Neural cell (in vitro differentiated cells): ENCODE measurements around the gene RHOT2. TPM values are rescaled to one million over a fixed set of nuclear protein-coding genes. Genes with fewer than 3 reads are reported as not detected.

Source experiments
- H2AFZ ChIP-seq: fragments of 200-600, 300-800 bp; sonication (generic), shearing (Covaris generic); 2 replicates; pipeline ENCODE4 v1.6.0; 2014; ENCODE audit warnings: low read depth, mild to moderate bottlenecking, antibody characterized with exemption, low read length, moderate library complexity
- H3F3A ChIP-seq: fragments of 200-600 bp; shearing (Covaris generic); 2 replicates; pipeline ENCODE4 v1.6.1; 2016; ENCODE audit warnings: mild to moderate bottlenecking, moderate library complexity, mixed read lengths, antibody characterized with exemption, low read length; ENCODE audit not compliant: insufficient read depth, poor library complexity, severe bottlenecking
- H3K27ac ChIP-seq: fragments of 200-600, 300-800 bp; sonication (generic), shearing (Covaris generic); 2 replicates; pipeline ENCODE4 v1.5.1; 2014; ENCODE audit warnings: mild to moderate bottlenecking, low read length, moderate library complexity
- H3K27me3 ChIP-seq: fragments of 300-800, 200-600 bp; sonication (generic), shearing (Covaris generic); 2 replicates; pipeline ENCODE4 v1.6.0; 2014; ENCODE audit warnings: mild to moderate bottlenecking, low read depth, low read length, moderate library complexity; ENCODE audit not compliant: insufficient read depth
- H3K36me3 ChIP-seq: fragments of 300-800, 200-600 bp; sonication (generic), shearing (Covaris generic); 2 replicates; pipeline ENCODE4 v1.5.1; 2014; ENCODE audit warnings: mild to moderate bottlenecking, antibody characterized with exemption, low read length, moderate library complexity; ENCODE audit not compliant: insufficient read depth
- H3K4me2 ChIP-seq: fragments of 300-800, 200-600 bp; sonication (generic), shearing (Covaris generic); 2 replicates; pipeline ENCODE4 v1.6.0; 2014; ENCODE audit warnings: mild to moderate bottlenecking, low read length
- H3K4me3 ChIP-seq: fragments of 300-800, 200-600 bp; sonication (generic), shearing (Covaris generic); 2 replicates; pipeline ENCODE4 v1.5.1; 2014; ENCODE audit warnings: mild to moderate bottlenecking, low read length, moderate library complexity
- H3K79me2 ChIP-seq: fragments of 200-600 bp; shearing (Covaris generic); replicated peaks from 2 replicates; pipeline ENCODE4 v1.6.0; 2014; ENCODE audit warnings: mild to moderate bottlenecking, low read length, moderate library complexity; ENCODE audit not compliant: insufficient read depth
- H3K9ac ChIP-seq: fragments of 300-800, 200-600 bp; sonication (generic), shearing (Covaris generic); 2 replicates; pipeline ENCODE4 v1.6.1; 2016; ENCODE audit warnings: mild to moderate bottlenecking, low read length, mixed read lengths
- H3K9me2 ChIP-seq: fragments of 200-600 bp; shearing (Covaris generic); 2 replicates; pipeline ENCODE4 v1.6.1; 2016; ENCODE audit warnings: mild to moderate bottlenecking, low read length, mixed read lengths; ENCODE audit not compliant: insufficient read depth
- H3K9me3 ChIP-seq: fragments of 200-600, 300-800 bp; sonication (generic), shearing (Covaris generic); 2 replicates; pipeline ENCODE4 v1.6.1; 2016; ENCODE audit warnings: mild to moderate bottlenecking, mixed run types, low read length, moderate library complexity, mixed read lengths
- H4K20me1 ChIP-seq: fragments of 200-600 bp; shearing (Covaris generic); 2 replicates; pipeline ENCODE4 v1.6.1; 2016; ENCODE audit warnings: mild to moderate bottlenecking, mixed run types; ENCODE audit not compliant: insufficient read depth
- CTCF ChIP-seq: fragments of 450-650 bp; IDR thresholded peaks from 2 replicates; pipeline ENCODE4 v1.5.1; 2014; ENCODE audit warnings: antibody characterized with exemption, mild to moderate bottlenecking, moderate library complexity; ENCODE audit not compliant: poor library complexity, severe bottlenecking
- EP300 ChIP-seq: fragments of 450-650 bp; conservative IDR thresholded peaks from 2 replicates; pipeline ENCODE4 v1.6.1; 2014; ENCODE audit warnings: antibody characterized with exemption, mild to moderate bottlenecking, moderate library complexity; ENCODE audit not compliant: poor library complexity, severe bottlenecking
- EZH2 ChIP-seq: fragments of 200-600, 300-800 bp; shearing (Covaris generic), sonication (generic); IDR thresholded peaks from 2 replicates; pipeline ENCODE4 v1.6.1; 2014; ENCODE audit warnings: antibody characterized with exemption, low read length, borderline replicate concordance, mild to moderate bottlenecking; ENCODE audit not compliant: insufficient read depth, poor library complexity, severe bottlenecking
- MXI1 ChIP-seq: fragments of 450-650 bp; conservative IDR thresholded peaks from 2 replicates; pipeline ENCODE4 v1.6.1; 2014; ENCODE audit warnings: antibody characterized with exemption, mild to moderate bottlenecking; ENCODE audit not compliant: poor library complexity, severe bottlenecking
- POLR2AphosphoS5 ChIP-seq: IDR thresholded peaks from 2 replicates; pipeline ENCODE4 v1.6.1; 2012
- RAD21 ChIP-seq: fragments of 450-650 bp; conservative IDR thresholded peaks from 2 replicates; pipeline ENCODE4 v1.6.1; 2014; ENCODE audit warnings: antibody characterized with exemption, mild to moderate bottlenecking, moderate library complexity
- SMC3 ChIP-seq: fragments of 450-650 bp; conservative IDR thresholded peaks from 2 replicates; pipeline ENCODE4 v1.6.1; 2014; ENCODE audit warnings: antibody characterized with exemption, mild to moderate bottlenecking, moderate library complexity; ENCODE audit not compliant: poor library complexity
- TAF1 ChIP-seq: IDR thresholded peaks from 2 replicates; pipeline ENCODE4 v1.6.1; 2012; ENCODE audit warnings: low read depth
- polyA plus RNA-seq: library from polyadenylated mRNA; depleted of rRNA; stranded (reverse); fragments of >200 nt; gene quantifications from 2 replicates; pipeline ENCODE4 v1.2.3, GENCODE V29; 2014
- TF ChIP-seq, protein P1 (sequence below): IDR thresholded peaks from 2 replicates; pipeline ENCODE4 v1.6.1; 2012; ENCODE audit warnings: borderline replicate concordance

Gene RHOT2
- polyA plus RNA-seq, 1 donor from 2014 or later = 132 TPM

DNA sequence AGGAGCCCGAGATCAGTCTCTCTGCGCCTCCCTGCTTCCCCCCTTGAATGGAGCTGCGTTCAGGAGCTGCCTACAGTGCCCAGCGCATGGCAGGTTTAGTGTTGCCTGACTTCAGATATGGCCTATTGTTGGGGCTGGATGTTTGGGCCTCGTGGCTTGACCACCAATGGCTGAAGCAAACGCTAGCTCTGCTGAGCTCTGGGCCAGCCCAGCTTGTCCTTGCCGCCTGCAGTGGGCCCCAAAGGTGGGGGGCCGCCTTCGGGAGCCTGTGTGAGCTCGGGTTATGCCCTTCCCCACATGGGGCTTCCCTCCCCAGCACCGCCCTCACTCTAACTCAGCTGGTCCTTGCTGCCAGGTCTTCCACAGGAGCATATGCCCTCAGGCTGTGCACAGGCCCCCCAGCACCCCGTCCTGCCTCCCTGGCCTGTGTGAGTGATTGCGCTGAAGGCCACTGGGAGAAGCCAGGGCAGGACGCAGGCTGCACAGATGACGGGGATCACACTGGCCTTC is 29.8 kb upstream of the RHOT2 start:
- Histone ChIP-seq H2AFZ (no peak overlapping the region), H3K9ac (no peak overlapping the region), H3K9me3 (no peaks in the 10 kb centered on the region), H3K4me2 (no peak overlapping the region), H3K9me2 (no peaks in the 10 kb centered on the region), H3K36me3 (no peaks in the 10 kb centered on the region), H4K20me1 (no peaks in the 10 kb centered on the region), H3K4me3 (no peak overlapping the region), H3K79me2 (no peaks in the 10 kb centered on the region), H3K27ac (no peak overlapping the region), H3F3A (no peaks in the 10 kb centered on the region), H3K27me3 (no peaks in the 10 kb centered on the region)
- no peak for TF ChIP-seq POLR2AphosphoS5
- no peak for TF ChIP-seq MXI1
- no peak for TF ChIP-seq RAD21
- TF ChIP-seq, protein P1, sequence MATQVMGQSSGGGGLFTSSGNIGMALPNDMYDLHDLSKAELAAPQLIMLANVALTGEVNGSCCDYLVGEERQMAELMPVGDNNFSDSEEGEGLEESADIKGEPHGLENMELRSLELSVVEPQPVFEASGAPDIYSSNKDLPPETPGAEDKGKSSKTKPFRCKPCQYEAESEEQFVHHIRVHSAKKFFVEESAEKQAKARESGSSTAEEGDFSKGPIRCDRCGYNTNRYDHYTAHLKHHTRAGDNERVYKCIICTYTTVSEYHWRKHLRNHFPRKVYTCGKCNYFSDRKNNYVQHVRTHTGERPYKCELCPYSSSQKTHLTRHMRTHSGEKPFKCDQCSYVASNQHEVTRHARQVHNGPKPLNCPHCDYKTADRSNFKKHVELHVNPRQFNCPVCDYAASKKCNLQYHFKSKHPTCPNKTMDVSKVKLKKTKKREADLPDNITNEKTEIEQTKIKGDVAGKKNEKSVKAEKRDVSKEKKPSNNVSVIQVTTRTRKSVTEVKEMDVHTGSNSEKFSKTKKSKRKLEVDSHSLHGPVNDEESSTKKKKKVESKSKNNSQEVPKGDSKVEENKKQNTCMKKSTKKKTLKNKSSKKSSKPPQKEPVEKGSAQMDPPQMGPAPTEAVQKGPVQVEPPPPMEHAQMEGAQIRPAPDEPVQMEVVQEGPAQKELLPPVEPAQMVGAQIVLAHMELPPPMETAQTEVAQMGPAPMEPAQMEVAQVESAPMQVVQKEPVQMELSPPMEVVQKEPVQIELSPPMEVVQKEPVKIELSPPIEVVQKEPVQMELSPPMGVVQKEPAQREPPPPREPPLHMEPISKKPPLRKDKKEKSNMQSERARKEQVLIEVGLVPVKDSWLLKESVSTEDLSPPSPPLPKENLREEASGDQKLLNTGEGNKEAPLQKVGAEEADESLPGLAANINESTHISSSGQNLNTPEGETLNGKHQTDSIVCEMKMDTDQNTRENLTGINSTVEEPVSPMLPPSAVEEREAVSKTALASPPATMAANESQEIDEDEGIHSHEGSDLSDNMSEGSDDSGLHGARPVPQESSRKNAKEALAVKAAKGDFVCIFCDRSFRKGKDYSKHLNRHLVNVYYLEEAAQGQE = no peak
- TF ChIP-seq SMC3 = no peak
- no peak for TF ChIP-seq EP300
- no peak for TF ChIP-seq TAF1
- no peak for TF ChIP-seq CTCF
- TF ChIP-seq EZH2 = no peak

GRCh38 chr16:638836-639235 is 29.1 kb upstream of the RHOT2 start:
- Histone ChIP-seq H3K79me2 (no peaks in the 10 kb centered on the region), H3K4me2 (no peak overlapping the region), H3K9ac (no peak overlapping the region)

More at GRCh38 chr16:638836-639235, 29.1 kb upstream of the RHOT2 start:
- no peaks in the 10 kb centered on the region for H3K36me3 ChIP-seq
- no peaks in the 10 kb centered on the region for H3F3A ChIP-seq
- TF ChIP-seq, protein P1 = no peak
- no peak for TF ChIP-seq CTCF
- no peak for TF ChIP-seq EP300
- no peak for TF ChIP-seq MXI1
- TF ChIP-seq RAD21 = no peak
- H3K9me2 ChIP-seq = no peaks in the 10 kb centered on the region
- H3K27me3 ChIP-seq = no peaks in the 10 kb centered on the region
- H3K9me3 ChIP-seq = no peaks in the 10 kb centered on the region
- H4K20me1 ChIP-seq = no peaks in the 10 kb centered on the region
- H3K4me3 ChIP-seq = no peak overlapping the region
- no peak overlapping the region for H2AFZ ChIP-seq
- no peak overlapping the region for H3K27ac ChIP-seq
